Sigmoid colon (tissue), 4 donors: Measurements from ENCODE around the gene FGF3.

Experiments
- EP300 ChIP-seq, 4 donors: sonication (generic); formaldehyde crosslinking; IDR thresholded peaks; one replicate each; pipeline ENCODE4 v1.6.1; 2017; ENCODE audit warnings: antibody characterized with exemption in 4 of 4
- POLR2A ChIP-seq, 2 donors: fragments of 450-650 bp; IDR thresholded peaks; one replicate each; pipeline ENCODE4 v1.6.1; 2016; ENCODE audit warnings: antibody characterized with exemption in 2 of 2, mild to moderate bottlenecking in 2 of 2, moderate library complexity in 2 of 2
- POLR2AphosphoS5 ChIP-seq, 4 donors: sonication (generic); formaldehyde crosslinking; IDR thresholded peaks; one replicate each; pipeline ENCODE4 v1.6.1; 2017; ENCODE audit warnings: antibody characterized with exemption in 4 of 4
- TF ChIP-seq, protein P1 (sequence below), 4 experiments: fragments of 450-650 bp in 3 of 4; fragments of 200-600 bp in 1 of 4; IDR thresholded peaks; one replicate each; pipeline ENCODE4 v1.5.1; 2016 to 2019; ENCODE audit warnings: antibody characterized with exemption in 4 of 4, mild to moderate bottlenecking in 3 of 4, moderate library complexity in 2 of 4

DNA sequence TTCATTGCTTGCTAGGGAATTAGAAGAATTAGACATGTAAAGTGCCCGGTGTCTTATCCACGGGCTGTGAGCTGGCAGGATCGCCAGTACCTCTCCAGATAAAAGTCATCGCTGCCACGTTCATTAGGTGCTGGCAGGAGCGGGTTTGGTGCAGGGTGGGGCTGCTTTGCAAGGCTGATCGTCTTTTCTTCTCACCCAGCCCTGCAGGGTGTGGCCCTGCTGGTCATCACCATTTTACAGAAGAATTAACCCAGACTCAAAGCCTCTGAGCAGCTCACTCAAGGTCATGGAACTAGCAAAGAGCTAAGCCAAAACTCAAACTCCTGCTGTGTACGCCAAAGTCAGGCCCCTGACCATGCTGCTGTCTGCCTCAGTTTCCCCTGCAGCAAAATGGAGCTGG lies 38.0 kb downstream of the FGF3 start:
- TF ChIP-seq, protein P1, sequence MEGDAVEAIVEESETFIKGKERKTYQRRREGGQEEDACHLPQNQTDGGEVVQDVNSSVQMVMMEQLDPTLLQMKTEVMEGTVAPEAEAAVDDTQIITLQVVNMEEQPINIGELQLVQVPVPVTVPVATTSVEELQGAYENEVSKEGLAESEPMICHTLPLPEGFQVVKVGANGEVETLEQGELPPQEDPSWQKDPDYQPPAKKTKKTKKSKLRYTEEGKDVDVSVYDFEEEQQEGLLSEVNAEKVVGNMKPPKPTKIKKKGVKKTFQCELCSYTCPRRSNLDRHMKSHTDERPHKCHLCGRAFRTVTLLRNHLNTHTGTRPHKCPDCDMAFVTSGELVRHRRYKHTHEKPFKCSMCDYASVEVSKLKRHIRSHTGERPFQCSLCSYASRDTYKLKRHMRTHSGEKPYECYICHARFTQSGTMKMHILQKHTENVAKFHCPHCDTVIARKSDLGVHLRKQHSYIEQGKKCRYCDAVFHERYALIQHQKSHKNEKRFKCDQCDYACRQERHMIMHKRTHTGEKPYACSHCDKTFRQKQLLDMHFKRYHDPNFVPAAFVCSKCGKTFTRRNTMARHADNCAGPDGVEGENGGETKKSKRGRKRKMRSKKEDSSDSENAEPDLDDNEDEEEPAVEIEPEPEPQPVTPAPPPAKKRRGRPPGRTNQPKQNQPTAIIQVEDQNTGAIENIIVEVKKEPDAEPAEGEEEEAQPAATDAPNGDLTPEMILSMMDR (IDR thresholded peaks at IDR 0.05), result no peak
- no peak for TF ChIP-seq POLR2A (IDR thresholded peaks at IDR 0.05)
- no peak for TF ChIP-seq EP300 (IDR thresholded peaks at IDR 0.05)
- no peak for TF ChIP-seq POLR2AphosphoS5 (IDR thresholded peaks at IDR 0.05)
